Upper lobe of right lung (tissue), 1 donor: Measurements from ENCODE around the gene LRCH1. TPM values are rescaled to one million over a fixed set of nuclear protein-coding genes. Genes with fewer than 3 reads are reported as not detected.

Experiments
- ATAC-seq: fragments of 200-7000 bp; cut with Tn5 transposase; one replicate; pipeline ENCODE4 v1.9.1; 2020; ENCODE audit warnings: mild to moderate bottlenecking, moderate library complexity
- DNase-seq: peaks from one replicate; pipeline ENCODE4 v3.0.0-alpha.2; 2020
- H3K27ac ChIP-seq: fragments of 200-600 bp; one replicate; pipeline ENCODE4 v1.8.0; 2022
- H3K27me3 ChIP-seq: fragments of 200-600 bp; one replicate; pipeline ENCODE4 v1.8.0; 2022; ENCODE audit warnings: mild to moderate bottlenecking
- H3K36me3 ChIP-seq: fragments of 200-600 bp; one replicate; pipeline ENCODE4 v1.8.0; 2022
- H3K4me1 ChIP-seq: fragments of 200-600 bp; one replicate; pipeline ENCODE4 v1.8.0; 2022
- H3K4me3 ChIP-seq: fragments of 200-600 bp; one replicate; pipeline ENCODE4 v1.8.0; 2022; ENCODE audit warnings: mild to moderate bottlenecking
- H3K9me3 ChIP-seq: fragments of 200-600 bp; one replicate; pipeline ENCODE4 v1.8.0; 2022
- intact Hi-C: fragments of 100-400 bp; cut with DNase I; formaldehyde crosslinking; loops from one replicate; pipeline ENCODE4 v1.11.0; 2022
- total RNA-seq: library from RNA; stranded (reverse); fragmentation: NEBNext Ultra II Directional; extraction: Animal tissue kit (Norgen Biotek cat#: 25700); gene quantifications from one replicate; pipeline ENCODE4 v1.2.1, GENCODE V29; 2021
- TF ChIP-seq, protein P1 (sequence below): fragments of 200-600 bp; IDR thresholded peaks from one replicate; pipeline ENCODE4 v1.8.0; 2022; ENCODE audit warnings: antibody characterized with exemption
- donor health status: DM: no; HTN: yes; CAD: no; lungs with severe emphysema.

The LRCH1 gene
- total RNA-seq, 1 donor from 2014 or later: 32.0 TPM

- H3K36me3 ChIP-seq: peaks cover 98% of the 10 kb centered on the region
- intact Hi-C loops: no loop called here
- no peak overlapping the region for H3K27ac ChIP-seq
Observed at GRCh38 chr13:46778095-46778494, 225.1 kb downstream of the LRCH1 start.

DNA sequence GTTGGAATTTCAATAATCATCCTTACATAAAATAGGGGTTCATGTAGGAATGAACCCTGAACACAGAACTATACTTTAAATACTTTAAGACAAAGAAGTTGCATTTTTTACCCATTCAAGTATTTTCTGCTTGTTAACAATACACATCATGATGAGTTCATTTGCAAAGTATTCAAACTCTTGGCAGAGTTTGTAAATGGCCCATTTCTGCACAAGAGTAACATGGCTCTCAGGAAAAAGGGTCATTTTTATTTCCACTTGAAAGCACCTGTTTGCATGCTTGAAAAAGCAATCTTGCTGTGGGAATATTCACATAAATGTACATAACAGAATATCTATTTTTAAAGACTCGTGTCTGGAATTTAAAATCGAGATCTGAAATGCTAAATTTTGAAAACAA is 225.9 kb downstream of the LRCH1 start:
- TF ChIP-seq, protein P1, sequence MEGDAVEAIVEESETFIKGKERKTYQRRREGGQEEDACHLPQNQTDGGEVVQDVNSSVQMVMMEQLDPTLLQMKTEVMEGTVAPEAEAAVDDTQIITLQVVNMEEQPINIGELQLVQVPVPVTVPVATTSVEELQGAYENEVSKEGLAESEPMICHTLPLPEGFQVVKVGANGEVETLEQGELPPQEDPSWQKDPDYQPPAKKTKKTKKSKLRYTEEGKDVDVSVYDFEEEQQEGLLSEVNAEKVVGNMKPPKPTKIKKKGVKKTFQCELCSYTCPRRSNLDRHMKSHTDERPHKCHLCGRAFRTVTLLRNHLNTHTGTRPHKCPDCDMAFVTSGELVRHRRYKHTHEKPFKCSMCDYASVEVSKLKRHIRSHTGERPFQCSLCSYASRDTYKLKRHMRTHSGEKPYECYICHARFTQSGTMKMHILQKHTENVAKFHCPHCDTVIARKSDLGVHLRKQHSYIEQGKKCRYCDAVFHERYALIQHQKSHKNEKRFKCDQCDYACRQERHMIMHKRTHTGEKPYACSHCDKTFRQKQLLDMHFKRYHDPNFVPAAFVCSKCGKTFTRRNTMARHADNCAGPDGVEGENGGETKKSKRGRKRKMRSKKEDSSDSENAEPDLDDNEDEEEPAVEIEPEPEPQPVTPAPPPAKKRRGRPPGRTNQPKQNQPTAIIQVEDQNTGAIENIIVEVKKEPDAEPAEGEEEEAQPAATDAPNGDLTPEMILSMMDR: no peak
- Histone ChIP-seq H3K4me1 (no peaks in the 10 kb centered on the region), H3K27me3 (no peaks in the 10 kb centered on the region), H3K4me3 (no peak overlapping the region), H3K36me3 (peaks cover 97% of the 10 kb centered on the region), H3K27ac (no peak overlapping the region), H3K9me3 (no peaks in the 10 kb centered on the region)
- intact Hi-C loops: no loop called here
- DNase-seq: no peak
- ATAC-seq: no peak

More at GRCh38 chr13:46778095-46778494, 225.1 kb downstream of the LRCH1 start:
- DNase-seq (no peak), ATAC-seq (no peak)
- Histone ChIP-seq H3K9me3 (no peaks in the 10 kb centered on the region), H3K4me1 (no peaks in the 10 kb centered on the region), H3K27me3 (no peaks in the 10 kb centered on the region), H3K4me3 (no peak overlapping the region)
- TF ChIP-seq, protein P1: no peak

- Histone ChIP-seq H3K4me1 (no peaks in the 10 kb centered on the region), H3K4me3 (no peak overlapping the region), H3K27me3 (no peaks in the 10 kb centered on the region), H3K36me3 (peaks cover 97% of the 10 kb centered on the region), H3K9me3 (no peaks in the 10 kb centered on the region), H3K27ac (no peak overlapping the region)
- DNase-seq: no peak
- ATAC-seq: no peak
- TF ChIP-seq, protein P1: no peak
- intact Hi-C loops: no loop called here
Observed at GRCh38 chr13:46782066-46782465, 229.1 kb downstream of the LRCH1 start.

- Histone ChIP-seq H3K27me3 (no peaks in the 10 kb centered on the region), H3K4me1 (no peaks in the 10 kb centered on the region), H3K36me3 (peaks cover 95% of the 10 kb centered on the region), H3K27ac (no peak overlapping the region), H3K4me3 (no peak overlapping the region), H3K9me3 (no peaks in the 10 kb centered on the region)
- intact Hi-C loops: no loop called here
- no peak for DNase-seq
- ATAC-seq: no peak
- TF ChIP-seq, protein P1: no peak
Observed at GRCh38 chr13:46782691-46783090, 229.7 kb downstream of the LRCH1 start.

- Histone ChIP-seq H3K27me3 (no peaks in the 10 kb centered on the region), H3K4me1 (no peaks in the 10 kb centered on the region), H3K9me3 (no peaks in the 10 kb centered on the region), H3K4me3 (no peak overlapping the region), H3K27ac (no peak overlapping the region), H3K36me3 (peaks cover 95% of the 10 kb centered on the region)
- no peak for DNase-seq
- intact Hi-C loops: no loop called here
- TF ChIP-seq, protein P1: no peak
- ATAC-seq: no peak
Observed at GRCh38 chr13:46783504-46783903, 230.5 kb downstream of the LRCH1 start.

- Histone ChIP-seq H3K4me1 (peaks cover 26% of the 10 kb centered on the region), H3K36me3 (peaks cover 10% of the 10 kb centered on the region), H3K27me3 (no peaks in the 10 kb centered on the region), H3K27ac (no peak overlapping the region), H3K4me3 (no peak overlapping the region), H3K9me3 (no peaks in the 10 kb centered on the region)
- intact Hi-C loops: no loop called here
- TF ChIP-seq, protein P1: no peak
- ATAC-seq (no peak), DNase-seq (no peak)
Observed at GRCh38 chr13:46795321-46795720, 242.4 kb downstream of the LRCH1 start.
